ENCODE measurements around the gene TBX4.

DNA sequence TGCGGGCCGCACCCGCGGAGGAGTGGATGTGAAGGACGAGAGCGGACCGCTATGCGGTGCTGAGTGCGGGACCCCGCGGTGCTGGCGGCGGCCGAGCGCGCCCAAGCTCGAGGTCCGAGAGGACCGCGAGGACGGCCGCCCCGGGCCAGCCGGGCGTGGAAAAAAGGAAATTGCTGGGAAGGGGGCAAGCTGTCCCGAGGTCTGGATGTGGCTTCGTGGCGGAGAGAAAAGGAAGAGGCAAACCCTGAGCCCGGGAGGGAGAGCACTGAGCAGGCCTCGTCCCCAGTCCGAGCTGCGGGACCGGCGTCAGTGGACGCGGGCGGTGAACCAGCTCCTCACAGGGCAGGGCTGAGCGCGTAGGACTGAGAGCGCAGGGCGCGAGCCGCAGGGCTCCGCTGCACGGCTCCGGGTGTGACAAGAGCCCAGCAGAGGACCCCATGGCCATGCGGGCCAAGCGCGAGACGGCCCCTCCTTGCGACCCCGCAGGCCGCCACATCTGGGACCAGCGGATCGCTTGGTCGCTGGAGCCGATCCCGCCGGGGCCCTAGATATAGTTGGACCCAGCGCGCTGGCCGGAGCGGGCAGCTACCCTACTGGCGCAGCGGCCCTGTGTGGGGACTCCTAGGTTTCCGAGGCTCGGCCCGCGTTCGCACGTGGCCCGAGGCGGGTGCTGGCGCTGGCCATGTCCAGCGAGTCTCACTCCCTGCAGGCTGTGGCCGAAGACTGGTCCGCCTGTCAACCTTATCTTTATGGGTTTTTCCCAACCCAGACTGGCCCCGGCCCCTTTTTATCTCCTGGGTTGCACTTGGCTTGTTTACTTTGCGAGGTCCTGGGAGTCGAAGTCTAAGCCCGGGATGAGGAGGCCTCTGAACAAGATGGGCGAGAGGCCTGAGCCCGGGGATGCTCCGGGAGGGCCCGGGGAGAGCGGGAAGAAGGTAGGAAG, 2.4 kb downstream of the TBX4 start:
- TF ChIP-seq, protein P1, sequence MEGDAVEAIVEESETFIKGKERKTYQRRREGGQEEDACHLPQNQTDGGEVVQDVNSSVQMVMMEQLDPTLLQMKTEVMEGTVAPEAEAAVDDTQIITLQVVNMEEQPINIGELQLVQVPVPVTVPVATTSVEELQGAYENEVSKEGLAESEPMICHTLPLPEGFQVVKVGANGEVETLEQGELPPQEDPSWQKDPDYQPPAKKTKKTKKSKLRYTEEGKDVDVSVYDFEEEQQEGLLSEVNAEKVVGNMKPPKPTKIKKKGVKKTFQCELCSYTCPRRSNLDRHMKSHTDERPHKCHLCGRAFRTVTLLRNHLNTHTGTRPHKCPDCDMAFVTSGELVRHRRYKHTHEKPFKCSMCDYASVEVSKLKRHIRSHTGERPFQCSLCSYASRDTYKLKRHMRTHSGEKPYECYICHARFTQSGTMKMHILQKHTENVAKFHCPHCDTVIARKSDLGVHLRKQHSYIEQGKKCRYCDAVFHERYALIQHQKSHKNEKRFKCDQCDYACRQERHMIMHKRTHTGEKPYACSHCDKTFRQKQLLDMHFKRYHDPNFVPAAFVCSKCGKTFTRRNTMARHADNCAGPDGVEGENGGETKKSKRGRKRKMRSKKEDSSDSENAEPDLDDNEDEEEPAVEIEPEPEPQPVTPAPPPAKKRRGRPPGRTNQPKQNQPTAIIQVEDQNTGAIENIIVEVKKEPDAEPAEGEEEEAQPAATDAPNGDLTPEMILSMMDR (conservative IDR thresholded peaks at IDR 0.05; ENCODE audit: low read depth, low read length): no peak
- no peak for TF ChIP-seq EZH2 (IDR thresholded peaks at IDR 0.05; ENCODE audit: low read length, unreplicated experiment)
- no peak for TF ChIP-seq EZH2phosphoT487 (IDR thresholded peaks at IDR 0.05; ENCODE audit: borderline replicate concordance, low read length)

All from PC-3 (cell line).